Breast epithelium (tissue), 4 donors: ENCODE data around the gene BOD1L1. TPM values are rescaled to one million over a fixed set of nuclear protein-coding genes. Genes with fewer than 3 reads are reported as not detected.

Experiments used
- DNase-seq, 2 donors: peaks; one replicate each; pipeline ENCODE4 v3.0.0-alpha.2; 2019; ENCODE audit warnings: low spot score in 2 of 2
- H3K27ac ChIP-seq, 2 donors: fragments of 200-600 bp; sonication (generic) in 1 of 2; one replicate each; pipeline ENCODE4 v1.5.1; 2016 to 2019; ENCODE audit warnings: mild to moderate bottlenecking in 1 of 2
- H3K27me3 ChIP-seq, 2 donors: fragments of 200-600 bp; sonication (generic) in 1 of 2; one replicate each; pipeline versions ENCODE4 v1.5.1 to v1.6.0; 2017 to 2019; ENCODE audit warnings: control low read depth in 1 of 2, mild to moderate bottlenecking in 1 of 2
- H3K36me3 ChIP-seq: fragments of 200-600 bp; one replicate; pipeline ENCODE4 v1.5.1; 2019
- H3K4me1 ChIP-seq, 2 donors: fragments of 200-600 bp; sonication (generic); one replicate each; pipeline ENCODE4 v1.5.1; 2016 to 2019; ENCODE audit warnings: control low read depth in 1 of 2
- H3K4me3 ChIP-seq, 3 donors: fragments of 200-600 bp; sonication (generic); 1 replicate in 2 of 3; 2 replicates in 1 of 3; pipeline ENCODE4 v1.5.1; 2016 to 2019; ENCODE audit warnings: mild to moderate bottlenecking in 3 of 3, moderate library complexity in 2 of 3
- H3K9me3 ChIP-seq, 2 donors: fragments of 200-600 bp; sonication (generic) in 1 of 2; one replicate each; pipeline ENCODE4 v1.5.1; 2016 to 2019; ENCODE audit warnings: control low read depth in 1 of 2
- CTCF ChIP-seq, 3 donors: fragments of 450-650 bp; IDR thresholded peaks; one replicate each; pipeline ENCODE4 v1.5.1; 2016 to 2017; ENCODE audit warnings: antibody characterized with exemption in 3 of 3, mild to moderate bottlenecking in 3 of 3, moderate library complexity in 3 of 3
- POLR2A ChIP-seq: fragments of 450-650 bp; IDR thresholded peaks from one replicate; pipeline ENCODE4 v1.6.1; 2016; ENCODE audit warnings: antibody characterized with exemption, mild to moderate bottlenecking, moderate library complexity
- POLR2AphosphoS5 ChIP-seq, 3 donors: sonication (generic); formaldehyde crosslinking; IDR thresholded peaks; one replicate each; pipeline ENCODE4 v1.6.1; 2017; ENCODE audit warnings: antibody characterized with exemption in 3 of 3
- intact Hi-C: fragments of 100-400 bp; cut with DNase I; formaldehyde crosslinking; loops from one replicate; pipeline ENCODE4 v1.15.1; 2023; ENCODE audit warnings: low total_unique reads
- total RNA-seq, 3 donors: library from RNA; depleted of rRNA; stranded (reverse); fragments of >200 nt; gene quantifications; one replicate each; pipeline ENCODE4 v1.1.0, GENCODE V29; 2016

BOD1L1 gene
- total RNA-seq, 3 donors from 2014 or later: 49.0 to 68.3 (median 56.0) TPM

GRCh38 chr4:13611283-13611842 is 16.2 kb downstream of the BOD1L1 start:
- Histone ChIP-seq H3K4me1 (no peaks in the 10 kb centered on the region), H3K27me3 (no peaks in the 10 kb centered on the region), H3K4me3 (no peak overlapping the region), H3K9me3 (no peaks in the 10 kb centered on the region), H3K27ac (no peak overlapping the region), H3K36me3 (peaks cover 8% of the 10 kb centered on the region)
- DNase-seq: no peak
- intact Hi-C loops: no loop called here
- TF ChIP-seq POLR2A (no peak), POLR2AphosphoS5 (IDR thresholded peaks at IDR 0.05) (no peak), CTCF (IDR thresholded peaks at IDR 0.05) (no peak)

DNA sequence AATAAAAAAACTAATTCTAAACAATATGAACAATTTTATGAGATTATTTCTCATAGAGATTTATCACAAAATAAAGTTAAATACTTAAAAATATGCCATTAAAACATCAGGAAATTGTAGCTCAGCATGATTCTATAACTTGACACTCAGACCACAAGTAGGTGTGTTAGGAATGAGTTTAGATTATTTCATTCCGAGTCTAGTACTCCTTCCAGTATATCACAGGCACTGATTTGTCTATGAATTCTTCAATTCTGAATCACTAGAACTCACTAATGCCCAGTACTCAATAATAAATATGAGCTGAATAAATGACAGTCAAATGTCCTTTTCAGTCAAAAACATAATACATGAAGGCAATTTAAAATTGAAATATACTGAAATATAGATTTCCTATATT is 22.2 kb downstream of the BOD1L1 start:
- no peak for DNase-seq
- Histone ChIP-seq H3K27ac (no peak overlapping the region), H3K9me3 (no peaks in the 10 kb centered on the region), H3K4me3 (no peak overlapping the region), H3K36me3 (peaks cover 15% of the 10 kb centered on the region), H3K27me3 (no peaks in the 10 kb centered on the region), H3K4me1 (no peaks in the 10 kb centered on the region)
- intact Hi-C loops: no loop called here
- no peak for TF ChIP-seq POLR2A
- no peak for TF ChIP-seq POLR2AphosphoS5 (IDR thresholded peaks at IDR 0.05)
- TF ChIP-seq CTCF (IDR thresholded peaks at IDR 0.05): no peak

DNA sequence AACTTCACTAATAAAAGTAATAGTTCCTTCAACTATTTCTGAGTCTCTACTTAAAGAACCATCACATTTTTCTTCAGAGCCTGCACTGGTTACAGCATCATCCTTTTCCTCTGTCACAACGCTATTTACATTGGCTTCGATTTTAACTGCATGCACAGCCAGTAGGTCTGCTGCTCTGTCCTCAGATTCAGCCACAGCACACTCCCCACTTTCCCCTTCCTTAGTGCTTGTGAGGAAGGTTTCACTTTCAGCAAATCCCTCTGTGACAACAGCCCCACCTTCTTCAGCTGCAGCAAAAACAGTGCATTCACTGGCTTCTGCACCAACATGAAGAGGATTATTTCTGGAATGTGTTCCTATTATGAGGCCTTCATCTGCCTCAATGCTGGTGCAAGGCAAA is 25.7 kb downstream of the BOD1L1 start:
- Histone ChIP-seq H3K4me3 (no peak overlapping the region), H3K27ac (no peak overlapping the region), H3K4me1 (no peaks in the 10 kb centered on the region), H3K36me3 (peaks cover 15% of the 10 kb centered on the region), H3K27me3 (no peaks in the 10 kb centered on the region), H3K9me3 (no peaks in the 10 kb centered on the region)
- intact Hi-C loops: no loop called here
- no peak for DNase-seq
- TF ChIP-seq POLR2A: no peak
- no peak for TF ChIP-seq CTCF (IDR thresholded peaks at IDR 0.05)
- TF ChIP-seq POLR2AphosphoS5 (IDR thresholded peaks at IDR 0.05): no peak

DNA sequence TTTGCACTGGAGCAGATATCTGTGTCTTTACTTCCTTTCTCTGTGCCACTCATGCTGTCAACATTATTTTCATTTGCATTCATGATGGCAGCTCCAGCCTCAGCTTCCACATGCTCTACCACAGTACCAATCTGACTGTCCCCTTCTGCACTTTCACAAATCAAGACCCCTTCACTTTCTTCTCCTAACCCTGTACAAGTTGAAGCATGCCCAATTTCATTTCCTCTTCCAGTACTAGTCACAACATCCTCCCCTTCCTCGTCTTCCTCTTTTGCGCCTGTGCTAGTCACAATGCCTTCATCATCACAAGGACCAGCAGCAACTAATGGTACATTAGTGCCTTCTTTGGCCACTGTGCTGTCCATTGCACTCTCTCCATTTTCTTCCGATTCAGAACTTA is 26.5 kb downstream of the BOD1L1 start:
- intact Hi-C loops: no loop called here
- H3K36me3 ChIP-seq: peaks cover 9% of the 10 kb centered on the region
- no peak overlapping the region for H3K27ac ChIP-seq

GRCh38 chr4:13599159-13599558 is 28.4 kb downstream of the BOD1L1 start:
- Histone ChIP-seq H3K27ac (no peak overlapping the region), H3K4me3 (no peak overlapping the region), H3K36me3 (peaks cover 6% of the 10 kb centered on the region), H3K9me3 (no peaks in the 10 kb centered on the region), H3K4me1 (no peaks in the 10 kb centered on the region), H3K27me3 (no peaks in the 10 kb centered on the region)
- intact Hi-C loops: no loop called here
- TF ChIP-seq POLR2A (no peak), POLR2AphosphoS5 (IDR thresholded peaks at IDR 0.05) (no peak)
- no peak for DNase-seq

More for the DNA sequence above, 26.5 kb downstream of the BOD1L1 start:
- TF ChIP-seq CTCF (IDR thresholded peaks at IDR 0.05) (no peak), POLR2A (no peak), POLR2AphosphoS5 (IDR thresholded peaks at IDR 0.05) (no peak)
- Histone ChIP-seq H3K9me3 (no peaks in the 10 kb centered on the region), H3K4me3 (no peak overlapping the region), H3K4me1 (no peaks in the 10 kb centered on the region), H3K27me3 (no peaks in the 10 kb centered on the region)
- DNase-seq: no peak

GRCh38 chr4:13597604-13598003 is 29.9 kb downstream of the BOD1L1 start:
- intact Hi-C loops: no loop called here
- no peaks in the 10 kb centered on the region for H3K9me3 ChIP-seq
- H3K27ac ChIP-seq: no peak overlapping the region
- no peak overlapping the region for H3K4me3 ChIP-seq
- no peak for TF ChIP-seq CTCF (IDR thresholded peaks at IDR 0.05)
- no peak for TF ChIP-seq POLR2A
- no peak for TF ChIP-seq POLR2AphosphoS5 (IDR thresholded peaks at IDR 0.05)
- no peaks in the 10 kb centered on the region for H3K27me3 ChIP-seq
- DNase-seq: no peak
- H3K4me1 ChIP-seq: no peaks in the 10 kb centered on the region
- H3K36me3 ChIP-seq: peaks cover 6% of the 10 kb centered on the region
